Vagina (tissue), 2 donors: ENCODE data around the gene ITPKA.

ENCODE experiments used
- CTCF ChIP-seq, 3 experiments: fragments of 450-650 bp in 2 of 3; fragments of 200-600 bp in 1 of 3; sonication (generic) in 1 of 3; IDR thresholded peaks; one replicate each; pipeline ENCODE4 v1.5.1; 2017 to 2019; ENCODE audit warnings: antibody characterized with exemption in 3 of 3, mild to moderate bottlenecking in 2 of 3, moderate library complexity in 2 of 3
- POLR2AphosphoS5 ChIP-seq, 2 donors: sonication (generic); formaldehyde crosslinking; IDR thresholded peaks; one replicate each; pipeline ENCODE4 v1.9.0; 2017; ENCODE audit warnings: antibody characterized with exemption in 2 of 2, mild to moderate bottlenecking in 2 of 2, low read depth in 1 of 2; ENCODE audit not compliant: insufficient read depth in 1 of 2

DNA sequence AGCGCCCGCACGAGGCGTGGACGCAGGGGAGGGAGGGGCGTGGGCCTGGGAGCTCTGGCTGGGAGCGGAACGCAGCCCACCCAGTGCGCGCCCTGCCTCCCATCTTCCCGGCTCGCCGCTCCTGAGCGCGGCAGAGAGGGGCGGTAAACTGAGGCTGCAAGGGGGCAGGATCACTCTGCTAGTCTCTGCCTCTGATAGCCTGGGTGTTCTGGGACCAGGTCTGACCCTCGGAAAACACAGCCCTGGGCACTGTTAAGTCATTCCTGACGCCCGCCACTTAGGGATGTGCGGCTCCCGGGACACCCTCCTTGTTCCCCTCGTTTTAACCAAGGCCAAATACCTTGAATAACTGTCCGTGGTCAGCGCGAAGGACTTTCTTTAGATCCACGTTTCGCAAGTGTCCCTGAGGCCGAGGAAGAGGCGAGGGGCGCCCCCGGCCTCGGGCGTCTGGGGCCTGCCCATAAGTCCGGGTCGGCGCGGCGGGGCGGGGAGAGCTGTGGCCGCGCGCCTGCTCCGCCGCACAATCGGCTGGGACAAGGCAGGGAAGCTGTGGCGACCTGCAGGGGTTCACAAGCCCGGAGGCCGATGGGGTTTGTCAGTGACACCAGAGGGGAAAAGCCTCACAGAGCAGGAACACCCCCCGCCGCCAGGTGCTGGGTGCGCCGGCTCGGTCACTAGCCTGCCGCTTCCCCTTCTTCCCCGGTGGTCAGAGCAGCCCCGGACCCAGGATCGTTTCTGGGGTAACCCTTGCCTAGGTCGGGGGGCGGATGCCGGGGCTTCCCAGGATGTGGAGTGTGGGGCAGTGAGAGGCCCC lies 1.5 kb downstream of the ITPKA start:
- no peak for TF ChIP-seq CTCF (IDR thresholded peaks at IDR 0.05)
- TF ChIP-seq POLR2AphosphoS5 (IDR thresholded peaks at IDR 0.05; ENCODE audit: insufficient read depth in 1 of 2, low read depth in 1 of 2) = no peak
